Stimulated activated CD8-positive, alpha-beta memory T cell treated with anti-CD3 and anti-CD28 coated beads, Interleukin-15, amount 100 ng/mL, for 4 hours (primary cell): ENCODE measurements around the gene SYT13.

Experiments used
- DNase-seq, 2 donors: peaks; one replicate each; pipeline ENCODE4 v3.0.0-alpha.2; 2020; ENCODE audit warnings: low read depth in 2 of 2

Gene SYT13

GRCh38 chr11:45313171-45313865, 27.2 kb upstream of the SYT13 start:
- DNase-seq = no peak

GRCh38 chr11:45305874-45306623, 19.9 kb upstream of the SYT13 start:
- DNase-seq = no peak

GRCh38 chr11:45304992-45305335, 18.8 kb upstream of the SYT13 start:
- DNase-seq = no peak

- DNase-seq = no peak
Measured at GRCh38 chr11:45304111-45304991, 18.2 kb upstream of the SYT13 start.

GRCh38 chr11:45303316-45303715, 17.2 kb upstream of the SYT13 start:
- DNase-seq = no peak

GRCh38 chr11:45301537-45302246, 15.6 kb upstream of the SYT13 start:
- DNase-seq = no peak

GRCh38 chr11:45300715-45301114, 14.6 kb upstream of the SYT13 start:
- DNase-seq = no peak

- DNase-seq = no peak
Measured at GRCh38 chr11:45298718-45299117, 12.6 kb upstream of the SYT13 start.

- no peak for DNase-seq
Measured at GRCh38 chr11:45296075-45296474, 9.9 kb upstream of the SYT13 start.

GRCh38 chr11:45294499-45294898, 8.4 kb upstream of the SYT13 start:
- DNase-seq = no peak

GRCh38 chr11:45293566-45294192, 7.5 kb upstream of the SYT13 start:
- DNase-seq = peak in 1 of 2 donors; percentile 38

- no peak for DNase-seq
Measured at GRCh38 chr11:45290586-45290985, 4.4 kb upstream of the SYT13 start.

GRCh38 chr11:45289369-45289768, 3.2 kb upstream of the SYT13 start:
- DNase-seq = no peak

GRCh38 chr11:45288339-45288738, 2.2 kb upstream of the SYT13 start:
- DNase-seq = no peak

- DNase-seq = no peak
Measured at GRCh38 chr11:45287316-45287903, 1.3 kb upstream of the SYT13 start.

GRCh38 chr11:45285250-45285828, 802 bp downstream of the SYT13 start:
- no peak for DNase-seq

- no peak for DNase-seq
Measured at GRCh38 chr11:45282081-45282480, 4.1 kb downstream of the SYT13 start.

GRCh38 chr11:45280449-45280848, 5.7 kb downstream of the SYT13 start:
- no peak for DNase-seq

GRCh38 chr11:45279645-45280044, 6.5 kb downstream of the SYT13 start:
- DNase-seq = no peak

- DNase-seq = no peak
Measured at GRCh38 chr11:45278714-45279113, 7.4 kb downstream of the SYT13 start.

- no peak for DNase-seq
Measured at GRCh38 chr11:45275828-45276227, 10.3 kb downstream of the SYT13 start.
